Measurements from ENCODE around the gene CDON. TPM values are rescaled to one million over a fixed set of nuclear protein-coding genes. Genes with fewer than 3 reads are reported as not detected.

Gene CDON
- total RNA-seq, 2 donors from 2014 or later: 9.8 to 26.9 TPM

GRCh38 chr11:125967515-125967914 is 95.2 kb downstream of the CDON start:
- Histone ChIP-seq H3K4me1 (replicated peaks) (no peaks in the 10 kb centered on the region), H3K27me3 (replicated peaks; ENCODE audit: insufficient read depth) (no peaks in the 10 kb centered on the region), H3K27ac (no peak overlapping the region), H3K4me3 (no peak overlapping the region), H3K36me3 (no peaks in the 10 kb centered on the region), H3K9me3 (no peaks in the 10 kb centered on the region)
- 97% methylated on average over 4 of the region's 4 CpGs for WGBS
- TF ChIP-seq CTCF (IDR thresholded peaks at IDR 0.05): no peak
- no peak for TF ChIP-seq POLR2A (IDR thresholded peaks at IDR 0.05)
- no peak for TF ChIP-seq POLR2AphosphoS5 (IDR thresholded peaks at IDR 0.05)
- no peak for DNase-seq (ENCODE audit: low spot score)
- intact Hi-C loops (cut with DNase I): no loop called here

GRCh38 chr11:125960771-125961170 is 101.9 kb downstream of the CDON start:
- Histone ChIP-seq H3K27ac (no peak overlapping the region), H3K27me3 (replicated peaks; ENCODE audit: insufficient read depth) (no peaks in the 10 kb centered on the region), H3K9me3 (no peaks in the 10 kb centered on the region), H3K36me3 (no peaks in the 10 kb centered on the region), H3K4me3 (no peak overlapping the region), H3K4me1 (replicated peaks) (no peaks in the 10 kb centered on the region)
- WGBS: 59% methylated on average over 6 of the region's 6 CpGs
- no peak for DNase-seq (ENCODE audit: low spot score)
- intact Hi-C loops (cut with DNase I): no loop called here
- no peak for TF ChIP-seq POLR2A (IDR thresholded peaks at IDR 0.05)
- TF ChIP-seq POLR2AphosphoS5 (IDR thresholded peaks at IDR 0.05): no peak
- no peak for TF ChIP-seq CTCF (IDR thresholded peaks at IDR 0.05)

DNA sequence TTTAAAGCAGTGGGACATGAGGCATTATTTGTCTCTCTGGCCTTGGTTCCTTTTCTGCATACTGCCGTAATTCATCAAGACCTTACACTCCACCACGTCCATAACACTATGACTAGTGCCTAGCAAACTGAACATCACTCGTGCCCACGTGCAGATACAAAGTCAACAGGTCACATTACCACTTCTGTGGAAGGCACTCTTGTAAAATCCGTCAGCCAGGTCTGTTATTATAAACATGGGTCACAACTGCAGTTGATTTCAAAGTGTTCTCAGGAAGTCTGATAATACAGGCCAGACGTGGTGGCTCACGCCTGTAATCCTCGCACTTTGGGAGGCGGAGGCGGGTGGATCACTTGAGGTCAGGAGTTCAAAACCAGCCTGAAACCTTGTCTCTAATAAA is 102.7 kb downstream of the CDON start:
- no peak for DNase-seq (ENCODE audit: low spot score)
- no peak for TF ChIP-seq POLR2A (IDR thresholded peaks at IDR 0.05)
- TF ChIP-seq POLR2AphosphoS5 (IDR thresholded peaks at IDR 0.05): no peak
- no peak for TF ChIP-seq CTCF (IDR thresholded peaks at IDR 0.05)
- intact Hi-C loops (cut with DNase I): loop anchor here (10.0 kb wide), 1 partner anchor 55 kb away; no protein-coding TSS in a partner anchor
- no peak overlapping the region for H3K27ac ChIP-seq
- H3K27me3 ChIP-seq (replicated peaks; ENCODE audit: insufficient read depth): no peaks in the 10 kb centered on the region
- no peaks in the 10 kb centered on the region for H3K9me3 ChIP-seq
- no peaks in the 10 kb centered on the region for H3K4me1 ChIP-seq (replicated peaks)
- WGBS: 88% methylated on average over 10 of the region's 10 CpGs
- no peaks in the 10 kb centered on the region for H3K36me3 ChIP-seq
- no peak overlapping the region for H3K4me3 ChIP-seq

DNA sequence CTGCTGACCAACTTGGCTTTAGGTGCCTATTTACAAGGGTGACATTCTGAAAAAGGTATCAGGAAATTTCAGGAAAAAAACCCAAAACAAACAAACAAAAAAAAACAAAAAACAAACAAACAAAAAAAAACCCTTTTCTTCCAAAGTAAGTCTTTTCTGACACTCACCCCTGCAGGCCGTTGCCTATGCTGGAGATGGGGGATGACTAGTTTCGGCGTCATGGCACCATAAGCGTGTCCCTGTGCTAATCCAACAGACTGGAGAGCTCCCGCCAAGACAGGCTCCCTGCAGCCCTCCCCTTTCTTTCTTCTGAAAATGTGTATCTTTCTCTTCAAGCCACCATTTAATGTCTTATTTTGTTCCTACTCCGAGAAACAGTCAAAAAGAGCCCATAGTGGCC is 103.2 kb downstream of the CDON start:
- H3K36me3 ChIP-seq: no peaks in the 10 kb centered on the region
- no peaks in the 10 kb centered on the region for H3K4me1 ChIP-seq (replicated peaks)
- H3K27ac ChIP-seq: no peak overlapping the region
- no peaks in the 10 kb centered on the region for H3K27me3 ChIP-seq (replicated peaks; ENCODE audit: insufficient read depth)
- no peaks in the 10 kb centered on the region for H3K9me3 ChIP-seq
- TF ChIP-seq POLR2AphosphoS5 (IDR thresholded peaks at IDR 0.05): no peak
- no peak for TF ChIP-seq CTCF (IDR thresholded peaks at IDR 0.05)
- no peak for TF ChIP-seq POLR2A (IDR thresholded peaks at IDR 0.05)
- DNase-seq (ENCODE audit: low spot score): no peak
- WGBS: 92% methylated on average over 6 of the region's 6 CpGs
- H3K4me3 ChIP-seq: no peak overlapping the region
- intact Hi-C loops (cut with DNase I): loop anchor here (10.0 kb wide), 1 partner anchor 55 kb away; no protein-coding TSS in a partner anchor

- TF ChIP-seq POLR2A (IDR thresholded peaks at IDR 0.05) (no peak), CTCF (IDR thresholded peaks at IDR 0.05) (no peak), POLR2AphosphoS5 (IDR thresholded peaks at IDR 0.05) (no peak)
- no peak overlapping the region for H3K27ac ChIP-seq
Observed at GRCh38 chr11:125958872-125959400, 103.7 kb downstream of the CDON start.

More at GRCh38 chr11:125958872-125959400, 103.7 kb downstream of the CDON start:
- Histone ChIP-seq H3K36me3 (no peaks in the 10 kb centered on the region), H3K9me3 (no peaks in the 10 kb centered on the region), H3K4me3 (no peak overlapping the region), H3K27me3 (replicated peaks; ENCODE audit: insufficient read depth) (no peaks in the 10 kb centered on the region), H3K4me1 (replicated peaks) (no peaks in the 10 kb centered on the region)
- intact Hi-C loops (cut with DNase I): loop anchor here (10.0 kb wide), 1 partner anchor 56 kb away; no protein-coding TSS in a partner anchor
- 88% methylated on average over 4 of the region's 4 CpGs for WGBS
- DNase-seq (ENCODE audit: low spot score): no peak
